ENCODE data around the gene GPR22. TPM values are rescaled to one million over a fixed set of nuclear protein-coding genes. Genes with fewer than 3 reads are reported as not detected.
A peak's percentile ranks its signal among the peaks of the same experiment; 100 is the strongest.

GPR22 gene
- total RNA-seq, 1 experiment from 2014 or later, result not detected

GRCh38 chr7:107499731-107500130 lies 29.9 kb downstream of the GPR22 start:
- BruUV-seq (replicated peaks), result no TSS peak
- ATAC-seq, result no peak
- Histone ChIP-seq H3K9me3 (ENCODE audit: control insufficient read depth, insufficient read depth, low read depth, low read length) (no peaks in the 10 kb centered on the region), H3K36me3 (ENCODE audit: control insufficient read depth, insufficient read depth, low read length) (no peaks in the 10 kb centered on the region), H3K27me3 (ENCODE audit: control insufficient read depth, insufficient read depth, low read length) (no peaks in the 10 kb centered on the region), H3K27ac (ENCODE audit: low read length) (no peak overlapping the region), H3K4me3 (ENCODE audit: low read depth in 2 of 2, low read length in 2 of 2) (no peak overlapping the region), H3K4me1 (ENCODE audit: control insufficient read depth, insufficient read depth, low read length) (no peaks in the 10 kb centered on the region)
- no peak for DNase-seq (ENCODE audit: low read depth, low spot score)
- ChIA-PET CTCF (no interaction called here), POLR2A (interaction anchor here (0.6 kb wide), 1 partner anchor 187 kb away, joined by 4 read pairs; no protein-coding TSS in a partner anchor)
- in situ Hi-C loops (cut with HindIII; ENCODE audit: low pct_unique_long_range_greater_than_20kb, low sequenced_read_pairs), result no loop called here
- no peak for TF ChIP-seq SIN3A (IDR thresholded peaks at IDR 0.05; ENCODE audit: borderline replicate concordance, insufficient read depth, low read depth, low read length)
- TF ChIP-seq CTCF (IDR thresholded peaks at IDR 0.05), result no peak
- TF ChIP-seq REST (IDR thresholded peaks at IDR 0.05; ENCODE audit: insufficient read depth in 1 of 2, low read depth in 2 of 2, low read length in 1 of 2), result no peak
- no peak for TF ChIP-seq TCF7L2 (IDR thresholded peaks at IDR 0.05; ENCODE audit: low read depth, low read length)
- TF ChIP-seq POLR2AphosphoS5 (IDR thresholded peaks at IDR 0.05; ENCODE audit: low read depth, low read length), result no peak
- intact Hi-C loops (cut with micrococcal nuclease; ENCODE audit: unreplicated experiment), result loop anchor here (2.0 to 5.0 kb wide), 2 partner anchors 37 to 297 kb away; no protein-coding TSS in a partner anchor

GRCh38 chr7:107501593-107501992 lies 31.7 kb downstream of the GPR22 start:
- Histone ChIP-seq H3K27ac (ENCODE audit: low read length) (no peak overlapping the region), H3K4me3 (ENCODE audit: low read depth in 2 of 2, low read length in 2 of 2) (no peak overlapping the region), H3K27me3 (ENCODE audit: control insufficient read depth, insufficient read depth, low read length) (no peaks in the 10 kb centered on the region), H3K4me1 (ENCODE audit: control insufficient read depth, insufficient read depth, low read length) (no peaks in the 10 kb centered on the region), H3K9me3 (ENCODE audit: control insufficient read depth, insufficient read depth, low read depth, low read length) (no peaks in the 10 kb centered on the region), H3K36me3 (ENCODE audit: control insufficient read depth, insufficient read depth, low read length) (no peaks in the 10 kb centered on the region)
- ChIA-PET CTCF (interaction anchor here (1.0 kb wide), 1 partner anchor 354 kb away, joined by 3 read pairs; no protein-coding TSS in a partner anchor), POLR2A (no interaction called here)
- DNase-seq (ENCODE audit: low read depth, low spot score) (peak; percentile 48), ATAC-seq (no peak)
- in situ Hi-C loops (cut with HindIII; ENCODE audit: low pct_unique_long_range_greater_than_20kb, low sequenced_read_pairs) (no loop called here), intact Hi-C loops (cut with micrococcal nuclease; ENCODE audit: unreplicated experiment) (loop anchor here (2.0 to 5.0 kb wide), 2 partner anchors 39 to 299 kb away; no protein-coding TSS in a partner anchor)
- TF ChIP-seq REST (IDR thresholded peaks at IDR 0.05; ENCODE audit: insufficient read depth in 1 of 2, low read depth in 2 of 2, low read length in 1 of 2), result no peak
- TF ChIP-seq CTCF (IDR thresholded peaks at IDR 0.05), result peak; percentile 56; the same call in 1 of the 2 replicates
- TF ChIP-seq POLR2AphosphoS5 (IDR thresholded peaks at IDR 0.05; ENCODE audit: low read depth, low read length), result no peak
- BruUV-seq (replicated peaks), result no TSS peak

Measured in Panc1 (cell line).